GM19193 (cell line): ENCODE measurements around the gene COQ6.

Experiments
- POLR2A ChIP-seq: IDR thresholded peaks from 4 replicates; pipeline ENCODE4 v1.6.1; 2011; ENCODE audit not compliant: insufficient read depth, insufficient read length; ENCODE audit errors: extremely low read depth

The COQ6 gene

DNA sequence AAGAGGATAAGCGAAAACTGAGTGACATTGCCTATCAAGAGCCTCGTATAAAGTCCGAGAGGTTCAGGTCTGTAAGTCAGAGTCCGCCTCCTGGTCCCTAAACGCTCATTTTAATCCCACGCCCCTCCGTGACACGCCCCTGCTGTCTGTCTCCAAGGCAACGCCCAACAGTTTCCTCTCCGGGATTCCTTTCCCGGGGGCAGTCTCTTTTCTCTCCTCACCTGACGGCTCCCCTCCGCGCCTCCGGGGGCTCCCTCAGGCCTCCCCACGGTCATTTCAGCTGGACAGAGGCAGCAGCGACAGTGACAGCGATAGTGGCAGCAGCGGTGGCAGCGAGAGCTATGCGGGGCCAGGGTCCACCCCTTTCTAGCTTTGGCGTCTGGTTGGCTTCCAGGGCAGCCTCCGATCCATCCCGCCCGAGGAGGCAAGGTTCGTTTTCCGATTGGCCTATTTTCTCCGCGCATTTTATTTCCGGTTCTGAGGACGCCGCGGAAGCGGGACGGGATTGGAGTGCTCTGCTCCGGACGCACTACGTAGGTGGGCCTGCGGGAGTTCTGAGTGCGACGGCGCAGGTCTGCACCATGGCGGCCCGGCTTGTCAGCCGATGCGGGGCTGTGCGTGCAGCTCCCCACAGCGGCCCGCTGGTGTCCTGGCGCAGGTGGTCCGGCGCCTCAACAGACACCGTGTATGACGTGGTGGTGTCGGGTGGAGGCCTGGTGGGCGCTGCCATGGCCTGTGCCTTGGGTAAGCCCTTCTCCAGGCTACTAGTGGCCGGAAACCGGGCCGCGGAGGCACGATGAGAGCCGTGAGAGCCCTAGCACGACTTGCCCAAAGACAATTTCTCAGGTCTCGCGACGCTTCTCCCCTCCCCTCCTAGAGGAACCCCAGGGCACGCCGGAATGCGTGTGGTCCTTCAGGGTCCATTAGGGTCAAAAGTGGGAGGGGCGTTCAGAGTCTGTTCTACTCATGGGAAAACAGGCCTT, at the start of gene COQ6, which contains the start of gene FAM161B:
COQ6 (plus strand) TSS at position 551 of the 983 bp plus-strand sequence; CDS start at position 582, 31 bp downstream.
FAM161B (minus strand) TSS at position 343 of the 983 bp plus-strand sequence; CDS start at position 275, 68 bp downstream.
- peak; percentile 91 for TF ChIP-seq POLR2A

DNA sequence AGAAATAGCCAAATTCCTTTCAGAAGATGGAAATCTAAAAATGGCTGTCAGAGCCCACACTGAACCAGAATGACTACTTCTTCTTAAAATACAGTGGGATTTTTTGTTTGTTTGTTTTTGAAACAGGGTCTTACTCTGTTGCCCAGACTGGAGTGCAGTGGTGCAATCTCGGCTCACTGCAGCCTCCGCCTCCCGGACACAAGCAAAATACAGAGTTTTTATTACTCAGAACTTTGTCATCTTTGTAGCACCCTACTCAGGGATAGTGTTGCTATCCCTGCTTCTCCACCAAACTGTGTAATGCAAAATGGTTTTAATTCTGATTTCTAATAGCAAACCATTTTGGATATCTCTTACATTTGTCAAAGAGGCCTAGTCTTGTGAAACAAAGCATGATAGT, 47.1 kb upstream of the COQ6 start:
- no peak for TF ChIP-seq POLR2A

DNA sequence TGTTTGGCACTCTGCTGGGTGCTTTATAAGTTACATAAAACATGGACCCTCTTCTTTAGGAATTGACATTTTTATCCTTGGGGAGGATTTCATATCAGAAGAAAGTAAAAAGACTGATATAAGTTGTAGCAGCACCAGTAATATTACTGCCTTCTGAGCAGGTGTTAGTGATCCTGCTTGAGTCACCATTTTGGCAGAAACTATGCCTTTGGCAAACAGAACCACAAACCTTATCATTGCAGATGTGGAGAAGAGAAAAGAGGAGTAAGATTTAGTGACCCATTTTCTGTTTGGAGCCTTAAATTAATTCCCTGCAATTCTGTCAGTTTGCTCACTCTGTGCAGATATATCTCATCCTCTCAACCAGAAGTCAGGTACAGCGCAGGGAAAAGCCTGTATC, 40.4 kb upstream of the COQ6 start:
- TF ChIP-seq POLR2A, result no peak

DNA sequence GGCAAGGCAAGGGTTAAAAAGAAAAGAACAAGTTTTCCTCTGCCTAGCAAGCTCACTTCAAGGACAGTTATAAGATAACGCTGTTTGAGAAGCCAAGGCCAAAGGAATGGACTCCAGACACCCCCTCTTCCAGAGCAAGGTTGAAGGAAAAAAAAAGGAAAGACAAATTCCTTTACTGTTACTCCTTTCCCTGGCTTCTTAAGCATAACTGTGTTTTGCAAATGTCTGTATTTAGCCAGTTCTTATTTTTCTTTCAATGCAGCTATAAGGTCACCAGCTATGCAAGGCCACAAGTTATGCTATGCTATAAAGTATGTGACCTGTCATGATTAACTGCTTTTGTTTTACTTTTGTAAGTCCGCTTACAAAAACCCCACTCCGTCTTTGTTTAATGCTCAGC, 36.8 kb upstream of the COQ6 start:
- no peak for TF ChIP-seq POLR2A

DNA sequence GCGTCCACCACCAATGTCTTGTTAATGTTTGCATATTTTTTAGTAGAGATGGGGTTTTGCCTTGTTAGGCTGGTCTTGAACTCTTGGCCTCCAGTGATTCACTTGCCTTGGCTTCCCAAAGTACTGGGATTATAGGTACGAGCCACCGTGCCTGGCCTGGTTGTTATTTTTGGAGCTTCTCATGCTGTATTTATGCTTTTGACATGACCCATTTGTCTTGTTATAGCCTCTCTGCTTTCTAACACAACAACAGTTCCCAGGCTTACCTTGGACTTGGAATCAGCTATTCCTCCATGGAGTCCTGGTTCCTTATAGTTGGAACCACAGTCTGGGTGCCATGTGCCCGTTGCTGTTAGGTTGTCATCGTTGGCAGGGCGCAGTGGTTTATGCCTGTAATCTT, 33.8 kb upstream of the COQ6 start:
- TF ChIP-seq POLR2A, result no peak

DNA sequence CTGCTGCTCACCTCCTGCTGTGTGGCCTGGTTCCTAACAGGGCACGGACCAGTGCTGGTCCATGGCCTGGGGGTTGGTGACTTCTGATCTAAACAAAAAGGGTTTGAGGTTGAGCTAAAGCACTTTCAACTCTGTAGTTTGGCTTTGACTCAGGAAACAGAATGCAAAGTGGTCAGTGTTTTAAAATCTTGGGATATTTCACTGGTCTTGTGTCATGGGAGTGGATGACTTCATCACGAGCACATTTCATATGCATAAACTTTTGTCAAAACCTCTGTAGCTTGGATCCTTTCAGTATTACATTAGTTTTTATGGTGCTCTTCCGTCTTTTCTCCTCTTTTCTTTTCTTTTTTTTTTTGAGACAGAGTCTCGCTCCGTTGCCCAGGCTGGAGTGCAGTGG, 25.8 kb upstream of the COQ6 start:
- no peak for TF ChIP-seq POLR2A

DNA sequence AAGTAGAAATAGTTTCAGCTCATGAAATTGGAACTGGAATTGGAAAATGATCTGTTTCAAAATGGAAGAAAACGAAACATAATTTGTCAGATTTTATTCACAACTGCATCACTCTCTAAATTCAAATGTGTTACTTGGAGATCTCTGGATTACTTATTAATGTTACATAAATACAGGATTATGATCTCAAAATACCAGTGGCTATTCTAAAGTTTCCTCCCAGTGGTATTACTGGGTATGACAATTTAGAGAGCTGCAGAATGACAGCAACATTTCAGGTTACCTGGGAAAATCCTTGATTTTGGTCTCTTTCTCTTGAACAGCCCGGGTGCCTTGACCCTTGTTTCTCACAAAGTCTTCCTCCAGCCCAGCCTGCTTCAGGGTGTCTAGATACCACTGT, 14.4 kb upstream of the COQ6 start:
- no peak for TF ChIP-seq POLR2A

DNA sequence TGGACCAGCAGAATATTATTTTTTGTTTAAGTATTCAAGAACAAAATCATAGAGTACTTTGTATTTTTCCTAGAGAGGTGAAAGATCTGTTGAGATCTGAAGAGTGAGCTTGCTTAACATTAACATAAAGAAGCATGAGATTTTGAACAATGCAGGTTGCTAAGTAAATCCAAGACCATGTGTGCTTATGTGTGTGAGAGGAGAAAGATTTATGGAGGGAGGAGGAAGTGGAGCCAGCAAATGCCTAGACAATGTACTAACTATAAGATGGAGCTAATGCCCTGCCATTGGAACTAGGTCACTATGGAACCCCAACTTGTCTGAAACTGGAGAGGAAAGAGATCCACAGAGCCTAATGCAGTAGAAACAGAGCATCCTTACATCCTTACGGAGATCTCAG, 13.6 kb upstream of the COQ6 start:
- no peak for TF ChIP-seq POLR2A

DNA sequence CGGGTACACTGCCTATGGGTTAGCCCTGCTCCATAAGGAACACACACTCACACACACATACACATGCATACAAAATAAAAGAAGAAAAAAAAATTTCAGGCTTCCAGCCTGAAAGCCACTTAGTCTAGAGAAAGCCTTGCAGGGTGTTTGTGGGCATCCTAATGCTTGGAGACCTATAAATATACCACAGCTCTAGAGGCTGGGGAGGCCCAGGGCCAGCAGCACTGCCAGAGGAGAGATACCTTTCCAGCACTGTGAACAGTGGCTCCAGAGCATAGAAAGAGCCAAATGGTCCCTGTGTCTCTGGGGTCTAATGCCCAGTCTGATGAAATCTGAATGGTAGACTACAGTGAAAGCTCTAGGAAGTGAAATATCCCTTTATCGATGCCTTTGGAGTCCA, 13.1 kb upstream of the COQ6 start:
- TF ChIP-seq POLR2A, result no peak

DNA sequence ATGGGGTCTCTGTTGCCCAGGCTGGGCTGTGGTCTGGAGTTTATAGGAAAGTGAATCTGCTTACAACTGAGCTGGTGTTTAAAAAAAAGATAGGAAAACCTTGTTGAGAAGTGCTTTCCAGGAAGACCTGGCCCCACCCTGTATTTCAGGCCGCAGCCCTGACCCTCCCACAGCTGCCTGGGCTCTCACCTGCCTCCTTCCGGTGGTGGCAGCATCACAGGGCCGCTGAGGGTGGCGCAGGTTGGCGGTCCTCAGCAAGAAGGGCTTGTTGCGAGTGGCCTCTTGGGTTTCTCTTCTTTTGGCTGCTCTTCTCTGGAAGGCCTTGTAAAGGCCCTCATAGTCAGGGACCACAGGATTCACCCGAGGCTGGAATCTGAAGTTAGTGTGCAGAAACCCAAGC, 7.9 kb upstream of the COQ6 start:
- no peak for TF ChIP-seq POLR2A

DNA sequence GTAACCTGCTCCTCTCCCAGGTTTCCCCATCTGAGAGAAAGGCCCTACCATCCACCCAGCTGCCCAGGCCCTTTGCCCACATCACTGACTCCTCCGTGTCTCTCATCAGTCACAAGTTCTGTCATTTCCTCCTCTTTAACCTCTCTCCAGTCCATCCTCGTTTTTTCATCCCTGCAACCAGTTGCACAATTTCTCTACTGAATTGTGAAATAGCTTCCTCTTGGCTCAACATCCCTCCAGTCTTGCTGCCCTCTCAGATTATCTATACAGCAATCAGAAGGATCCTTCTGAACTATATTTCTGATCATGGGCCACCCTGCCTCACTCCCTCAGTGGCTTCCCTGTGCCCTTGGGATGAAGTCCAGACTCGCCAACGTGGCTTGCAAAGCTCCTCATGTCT, 7.0 kb upstream of the COQ6 start:
- no peak for TF ChIP-seq POLR2A

DNA sequence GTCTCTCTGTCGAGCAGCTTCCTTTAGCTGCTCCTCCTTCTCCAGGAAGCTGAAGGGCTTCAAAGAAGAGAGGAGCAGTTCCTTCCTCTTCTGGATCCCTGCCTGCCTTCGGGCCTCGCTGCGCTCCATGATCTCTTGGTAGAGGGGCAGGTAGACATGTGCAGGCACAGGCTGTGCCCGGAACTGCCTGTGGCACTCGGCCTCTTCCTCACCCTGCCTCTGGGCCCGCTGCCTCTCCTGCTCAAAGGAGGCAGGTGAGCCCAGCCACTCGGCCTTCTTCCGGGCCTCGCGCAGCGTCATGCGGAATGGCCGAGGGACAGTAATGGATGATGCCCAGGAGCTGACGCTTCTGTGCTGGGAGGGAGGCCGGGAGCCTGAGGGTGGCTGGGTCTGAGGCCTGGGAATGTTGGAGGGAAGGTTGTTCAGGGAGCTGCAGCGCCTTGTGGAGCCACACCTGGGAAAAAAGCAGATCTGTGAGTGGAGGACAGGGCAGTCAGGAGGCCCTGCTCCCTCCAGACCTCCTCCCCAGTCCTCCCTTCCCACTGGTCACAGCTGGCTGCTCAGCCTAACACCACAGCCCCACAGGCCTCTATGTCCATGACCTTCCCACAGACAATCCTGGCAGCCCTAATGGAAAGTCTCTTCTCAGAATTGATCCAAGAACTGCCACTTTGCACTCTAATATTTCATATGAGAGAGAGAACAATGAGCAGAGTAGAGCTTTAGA, 5.5 kb upstream of the COQ6 start:
- no peak for TF ChIP-seq POLR2A

DNA sequence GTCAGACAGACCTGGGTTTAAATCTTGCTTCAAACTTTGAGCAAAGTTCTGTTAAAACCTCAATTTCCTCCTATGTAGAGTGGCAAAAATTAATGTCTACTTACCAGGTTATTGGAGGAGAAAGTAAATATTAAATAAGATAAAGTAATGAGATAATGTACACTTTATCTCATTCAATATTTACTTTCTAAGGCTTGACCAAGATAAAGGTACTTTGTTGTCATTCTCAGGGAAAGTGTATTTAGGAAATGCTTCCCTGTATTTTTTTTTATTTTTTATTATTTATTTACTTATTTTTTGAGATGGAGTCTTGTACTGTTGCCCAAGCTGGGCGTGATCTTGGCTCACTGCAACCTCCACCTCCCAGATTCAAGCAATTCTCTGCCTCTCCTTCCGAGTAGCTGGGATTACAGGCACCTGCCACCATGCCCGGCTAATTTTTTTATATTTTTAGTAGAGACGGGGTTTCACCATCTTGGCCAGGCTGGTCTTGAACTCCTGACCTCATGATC, 4.9 kb upstream of the COQ6 start:
- no peak for TF ChIP-seq POLR2A

DNA sequence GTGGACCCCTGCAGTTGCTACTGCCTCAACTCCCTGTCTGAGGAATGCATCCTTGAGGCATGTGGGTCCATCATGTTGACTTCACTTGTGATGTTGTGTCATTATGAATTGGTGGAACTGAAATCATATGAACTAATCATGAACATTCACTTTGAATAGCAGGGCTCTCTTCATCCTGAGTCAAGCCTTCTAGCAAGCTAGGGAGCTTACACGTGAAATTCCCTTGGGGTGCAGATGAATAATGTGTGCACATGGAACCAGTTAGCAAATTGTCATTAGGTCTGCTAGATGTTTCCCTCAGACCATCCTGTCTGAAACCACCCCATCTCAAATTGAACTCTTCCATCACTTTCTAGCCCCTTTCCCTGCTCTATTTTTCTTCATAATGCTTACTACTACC, 3.6 kb downstream of the COQ6 start:
- TF ChIP-seq POLR2A, result no peak

DNA sequence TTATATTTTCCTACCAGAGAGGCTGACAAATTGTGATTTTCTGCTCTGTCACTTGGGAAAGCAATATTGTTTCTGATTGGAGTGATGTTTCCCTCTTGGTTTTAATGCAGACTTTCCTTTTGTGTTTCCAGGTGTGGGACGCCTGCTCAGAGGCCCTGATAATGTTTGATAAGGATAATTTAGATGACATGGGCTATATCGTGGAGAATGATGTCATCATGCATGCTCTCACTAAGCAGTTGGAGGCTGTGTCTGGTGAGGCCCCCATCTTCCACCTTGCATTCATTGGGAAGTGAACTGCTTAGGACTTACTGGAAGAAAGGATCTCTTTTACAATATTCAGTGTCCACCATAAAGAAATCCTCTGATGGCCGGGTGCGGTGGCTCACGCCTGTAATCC, 5.6 kb downstream of the COQ6 start:
- TF ChIP-seq POLR2A, result no peak
